Measurements from ENCODE around the gene EFCAB8.

Gene EFCAB8

DNA sequence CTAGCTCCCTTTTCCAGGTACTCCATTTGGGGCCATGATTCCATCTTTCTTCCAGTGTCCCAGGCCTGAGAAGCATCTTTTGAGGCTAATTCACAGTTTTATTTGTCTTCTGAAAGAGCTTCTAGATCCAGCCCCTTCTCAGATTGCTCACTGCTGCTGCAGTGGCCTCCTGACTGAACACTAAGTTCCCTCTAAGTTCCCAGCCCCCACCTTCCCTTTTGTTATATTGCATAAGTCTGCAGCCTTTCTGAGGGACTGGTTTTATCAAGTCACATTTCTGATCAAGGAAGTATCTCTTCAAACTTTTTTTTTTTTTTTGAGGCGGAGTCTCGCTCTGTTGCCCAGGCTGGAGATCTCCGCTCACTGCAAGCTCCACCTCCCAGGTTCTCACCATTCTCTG, 28.3 kb upstream of the EFCAB8 start:
- no peak for DNase-seq (ENCODE audit: low read depth in 1 of 2, low spot score in 1 of 2)
- TF ChIP-seq JUND (IDR thresholded peaks at IDR 0.05; ENCODE audit: low read depth): no peak
- in situ Hi-C loops (cut with HindIII; ENCODE audit: low pct_unique_long_range_greater_than_20kb, low sequenced_read_pairs): no loop called here

DNA sequence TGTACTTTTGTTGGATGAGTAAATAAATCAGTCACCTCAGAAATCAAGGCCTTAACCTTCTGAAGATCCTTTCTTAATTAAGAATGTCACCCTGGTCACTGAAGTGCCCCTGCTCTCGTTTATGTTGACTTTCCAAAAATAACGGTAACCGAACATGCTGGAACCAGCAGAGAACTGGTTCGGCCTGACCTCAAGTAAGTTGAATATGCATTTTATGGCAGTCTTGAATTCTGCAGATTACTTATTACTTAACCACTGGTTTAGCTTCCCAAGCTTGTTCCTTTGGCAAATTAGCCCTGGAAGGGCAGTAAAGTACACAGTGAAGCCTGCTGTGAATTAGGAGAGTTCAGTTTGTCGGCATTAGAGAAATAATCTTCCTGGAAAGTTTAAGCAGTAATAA, 26.7 kb upstream of the EFCAB8 start:
- TF ChIP-seq JUND (IDR thresholded peaks at IDR 0.05; ENCODE audit: low read depth): no peak
- in situ Hi-C loops (cut with HindIII; ENCODE audit: low pct_unique_long_range_greater_than_20kb, low sequenced_read_pairs): no loop called here
- peak in 1 of 2 experiments; percentile 55 for DNase-seq (ENCODE audit: low read depth in 1 of 2, low spot score in 1 of 2)

DNA sequence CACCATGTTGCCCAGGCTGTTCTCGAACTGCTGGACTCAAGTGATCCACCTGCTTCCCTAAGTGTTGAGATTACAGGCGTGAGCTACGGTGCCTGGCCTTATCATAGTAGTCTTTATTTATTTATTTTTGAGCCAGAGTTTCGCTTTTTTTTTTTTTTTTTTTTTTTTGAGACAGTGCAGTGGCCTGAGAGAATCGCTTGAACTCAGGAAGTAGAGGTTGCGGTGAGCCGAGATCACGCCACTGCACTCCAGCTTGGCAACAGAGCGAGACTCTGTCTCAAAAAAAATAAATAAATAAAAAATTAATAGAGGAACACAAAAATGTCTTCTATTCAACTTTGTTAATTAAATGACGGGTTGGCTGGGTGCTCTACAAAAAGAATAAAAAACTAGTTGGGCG, 26.1 kb upstream of the EFCAB8 start:
- TF ChIP-seq JUND (IDR thresholded peaks at IDR 0.05; ENCODE audit: low read depth): no peak
- in situ Hi-C loops (cut with HindIII; ENCODE audit: low pct_unique_long_range_greater_than_20kb, low sequenced_read_pairs): no loop called here
- DNase-seq (ENCODE audit: low read depth in 1 of 2, low spot score in 1 of 2): no peak

DNA sequence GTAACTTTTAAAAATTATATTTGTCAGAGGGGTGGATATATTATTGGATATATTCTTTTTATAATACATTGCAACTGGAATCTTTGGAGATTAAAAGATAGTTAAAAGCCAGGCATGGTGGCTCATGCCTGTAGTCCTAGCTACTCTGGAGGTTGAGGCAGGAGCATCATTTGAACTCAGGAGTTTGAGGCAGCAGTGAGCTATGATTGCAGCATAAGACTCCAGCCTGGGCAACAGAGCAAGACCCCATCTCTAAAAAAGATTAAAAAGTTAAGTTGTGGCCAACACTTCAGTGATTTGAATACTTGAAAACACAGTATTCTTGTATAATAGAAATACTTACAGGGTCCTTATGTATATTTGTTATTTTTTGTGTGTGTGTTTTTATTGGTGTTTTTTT, 23.8 kb upstream of the EFCAB8 start:
- no peak for TF ChIP-seq JUND (IDR thresholded peaks at IDR 0.05; ENCODE audit: low read depth)
- no peak for DNase-seq (ENCODE audit: low read depth in 1 of 2, low spot score in 1 of 2)
- in situ Hi-C loops (cut with HindIII; ENCODE audit: low pct_unique_long_range_greater_than_20kb, low sequenced_read_pairs): no loop called here

DNA sequence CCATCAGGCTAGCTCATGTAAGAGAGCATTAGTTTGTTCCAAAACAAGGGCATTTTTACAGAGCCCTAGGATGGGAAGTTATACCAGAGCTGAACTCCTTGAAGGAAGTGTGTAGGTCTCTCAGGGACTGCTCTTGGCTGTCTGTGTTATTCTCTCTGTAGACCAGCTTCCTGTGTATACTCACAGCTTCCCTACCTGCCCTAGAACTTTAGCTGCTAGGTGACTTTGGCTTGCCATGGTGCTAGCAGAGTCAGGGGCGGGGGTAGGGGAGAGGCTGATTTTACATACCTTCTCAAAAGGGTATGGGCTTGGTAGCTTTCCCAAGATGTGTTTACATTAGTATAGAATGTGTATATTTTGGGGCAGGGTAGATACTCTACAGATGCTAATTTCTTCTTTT, 21.6 kb upstream of the EFCAB8 start:
- no peak for DNase-seq (ENCODE audit: low read depth in 1 of 2, low spot score in 1 of 2)
- in situ Hi-C loops (cut with HindIII; ENCODE audit: low pct_unique_long_range_greater_than_20kb, low sequenced_read_pairs): no loop called here
- no peak for TF ChIP-seq JUND (IDR thresholded peaks at IDR 0.05; ENCODE audit: low read depth)

DNA sequence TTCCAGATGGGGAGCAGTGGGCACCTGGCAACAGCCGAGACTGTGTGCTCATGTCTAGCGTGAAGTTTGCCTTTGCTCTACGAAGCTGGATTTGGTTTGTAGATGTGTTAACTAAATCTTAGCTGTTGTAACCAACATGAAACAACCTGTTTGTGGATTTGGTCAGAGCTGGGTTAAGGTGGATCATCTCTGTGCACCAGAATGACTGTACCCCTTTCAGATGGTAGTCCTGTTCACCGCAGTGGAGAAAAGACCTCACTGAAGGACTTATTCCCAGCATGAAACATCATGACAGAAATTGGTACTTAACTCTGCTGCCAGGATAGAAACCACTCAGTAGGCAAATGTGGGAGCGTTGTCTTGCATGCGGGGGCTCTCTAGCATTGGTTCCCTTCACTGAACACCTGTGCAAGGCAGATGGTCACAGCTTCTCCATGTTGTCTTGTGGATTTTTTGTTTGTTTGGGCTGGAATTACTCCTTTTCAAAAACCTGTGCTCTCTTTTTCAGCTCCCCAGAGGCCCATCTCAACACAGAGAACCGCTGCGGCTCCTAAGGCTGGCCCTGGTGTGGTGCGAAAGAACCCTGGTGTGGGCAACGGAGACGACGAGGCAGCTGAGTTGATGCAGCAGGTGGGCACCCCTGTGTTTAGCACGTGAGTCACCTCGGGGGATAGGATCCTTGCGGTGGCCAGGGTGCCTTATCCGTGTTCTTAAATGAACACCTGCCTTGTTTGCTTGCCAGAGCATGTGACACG, 19.3 kb upstream of the EFCAB8 start:
- in situ Hi-C loops (cut with HindIII; ENCODE audit: low pct_unique_long_range_greater_than_20kb, low sequenced_read_pairs): no loop called here
- DNase-seq (ENCODE audit: low read depth in 1 of 2, low spot score in 1 of 2): no peak
- TF ChIP-seq JUND (IDR thresholded peaks at IDR 0.05; ENCODE audit: low read depth): no peak

DNA sequence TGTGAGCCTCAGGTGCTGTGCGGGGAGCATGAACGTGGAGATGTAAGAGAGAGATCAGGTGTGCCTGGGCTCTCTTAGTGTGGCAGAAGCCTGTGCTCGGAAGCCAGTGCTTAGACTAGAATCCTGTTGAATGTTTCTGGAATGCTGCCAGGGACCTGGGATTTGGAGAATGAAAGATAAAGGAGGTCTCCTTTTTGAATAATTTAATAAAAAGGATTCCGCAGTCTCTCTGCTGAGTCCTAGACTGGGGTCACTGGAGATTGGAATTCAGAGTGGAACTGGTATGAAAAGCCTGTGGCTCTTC, 18.8 kb upstream of the EFCAB8 start:
- no peak for TF ChIP-seq JUND (IDR thresholded peaks at IDR 0.05; ENCODE audit: low read depth)
- no peak for DNase-seq (ENCODE audit: low read depth in 1 of 2, low spot score in 1 of 2)
- in situ Hi-C loops (cut with HindIII; ENCODE audit: low pct_unique_long_range_greater_than_20kb, low sequenced_read_pairs): no loop called here

DNA sequence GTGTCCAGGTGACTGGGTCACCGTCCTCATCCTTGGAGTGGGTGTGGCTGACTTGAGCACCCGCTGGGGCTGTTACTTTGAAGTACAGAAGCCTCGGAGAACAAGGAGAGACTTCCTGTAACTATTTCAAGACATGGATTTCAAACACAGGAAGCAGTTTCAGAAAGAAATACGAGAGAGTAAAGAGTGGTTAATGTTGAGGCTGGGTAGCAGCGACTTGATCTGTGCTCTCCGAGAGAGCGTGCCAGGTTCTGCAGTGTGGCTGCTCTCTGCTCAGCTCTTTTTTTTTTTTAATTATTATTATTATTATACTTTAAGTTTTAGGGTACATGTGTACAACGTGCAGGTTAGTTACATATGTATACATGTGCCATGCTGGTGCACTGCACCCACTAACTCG, 17.5 kb upstream of the EFCAB8 start:
- TF ChIP-seq JUND (IDR thresholded peaks at IDR 0.05; ENCODE audit: low read depth): no peak
- in situ Hi-C loops (cut with HindIII; ENCODE audit: low pct_unique_long_range_greater_than_20kb, low sequenced_read_pairs): no loop called here
- no peak for DNase-seq (ENCODE audit: low read depth in 1 of 2, low spot score in 1 of 2)

DNA sequence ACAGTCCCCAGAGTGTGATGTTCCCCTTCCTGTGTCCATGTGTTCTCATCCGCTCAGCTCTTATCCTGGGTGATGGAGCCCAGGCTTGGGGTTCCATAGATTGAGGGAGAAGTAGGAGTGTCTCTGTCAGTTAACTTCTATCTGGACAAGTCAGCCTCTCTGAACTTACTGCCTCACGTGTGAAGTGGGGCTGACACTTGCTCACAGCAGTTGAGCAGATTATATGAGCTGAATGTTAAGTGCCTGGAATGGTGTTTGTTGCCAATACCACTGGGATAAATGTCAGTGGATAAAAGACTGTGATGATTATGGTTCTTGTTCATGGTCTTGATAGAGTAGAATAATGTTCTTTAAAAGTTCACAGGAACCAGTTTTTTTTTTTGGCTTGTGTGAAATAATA, 17.1 kb upstream of the EFCAB8 start:
- in situ Hi-C loops (cut with HindIII; ENCODE audit: low pct_unique_long_range_greater_than_20kb, low sequenced_read_pairs): no loop called here
- TF ChIP-seq JUND (IDR thresholded peaks at IDR 0.05; ENCODE audit: low read depth): no peak
- no peak for DNase-seq (ENCODE audit: low read depth in 1 of 2, low spot score in 1 of 2)

DNA sequence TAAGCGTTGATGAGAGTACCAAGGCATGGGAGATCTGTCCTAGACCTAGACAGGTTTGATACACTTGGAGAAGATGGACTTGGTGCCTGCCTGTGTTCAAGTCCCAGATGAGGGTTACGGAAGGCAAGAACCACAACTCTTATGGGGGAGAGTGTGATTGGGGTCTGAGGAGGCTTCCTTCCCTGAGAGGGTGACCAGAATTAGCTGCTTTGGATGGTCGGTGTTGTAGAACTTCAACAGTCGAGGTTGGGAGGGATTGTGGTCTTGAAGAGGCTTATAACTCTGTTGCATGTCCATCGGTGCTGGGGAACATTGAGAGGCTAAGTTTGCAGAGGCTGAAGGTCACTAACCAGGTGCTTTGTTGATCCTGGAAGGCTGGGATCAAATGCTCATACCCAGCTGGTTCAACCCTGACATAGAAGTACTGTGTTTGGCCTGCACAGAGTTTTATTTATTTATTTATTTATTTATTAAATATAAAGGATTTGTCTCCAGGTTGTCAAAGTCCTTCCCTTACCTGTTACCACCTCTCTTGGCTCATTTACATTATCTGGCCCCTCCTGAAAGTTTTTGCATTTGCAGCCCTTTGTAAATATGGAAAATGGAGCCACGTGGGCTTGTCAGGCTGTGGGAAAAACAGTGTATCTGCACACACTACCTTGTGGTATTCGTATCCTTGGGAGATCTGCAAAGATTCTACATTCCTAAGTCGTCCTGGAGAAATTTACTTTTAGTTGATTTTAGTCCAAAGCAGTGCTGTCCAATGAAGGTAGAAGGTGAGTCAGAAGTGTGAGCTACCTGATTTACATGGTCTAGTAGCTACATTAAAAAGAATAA, 15.8 kb upstream of the EFCAB8 start:
- in situ Hi-C loops (cut with HindIII; ENCODE audit: low pct_unique_long_range_greater_than_20kb, low sequenced_read_pairs): no loop called here
- no peak for TF ChIP-seq JUND (IDR thresholded peaks at IDR 0.05; ENCODE audit: low read depth)
- no peak for DNase-seq (ENCODE audit: low read depth in 1 of 2, low spot score in 1 of 2)

DNA sequence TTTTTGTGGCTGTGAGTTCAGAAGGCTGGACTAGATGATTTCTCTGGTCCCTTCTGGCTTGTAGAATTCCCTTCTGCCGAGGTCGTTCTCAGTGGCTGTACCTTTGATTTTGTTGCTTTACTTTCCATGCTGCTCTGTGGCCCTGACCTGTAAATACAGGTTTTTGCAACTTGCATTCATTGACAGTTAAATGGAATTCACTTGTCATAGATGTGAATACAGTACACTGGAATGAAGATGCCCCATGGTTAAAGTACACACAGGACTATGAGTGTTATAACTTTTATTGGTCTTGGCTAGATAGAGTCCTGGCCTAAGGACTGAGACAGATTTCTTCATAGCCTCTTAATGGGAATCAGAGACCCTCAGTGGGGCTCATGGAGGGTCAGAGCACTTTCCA, 12.9 kb upstream of the EFCAB8 start:
- TF ChIP-seq JUND (IDR thresholded peaks at IDR 0.05; ENCODE audit: low read depth): no peak
- DNase-seq (ENCODE audit: low read depth in 1 of 2, low spot score in 1 of 2): no peak
- in situ Hi-C loops (cut with HindIII; ENCODE audit: low pct_unique_long_range_greater_than_20kb, low sequenced_read_pairs): no loop called here

DNA sequence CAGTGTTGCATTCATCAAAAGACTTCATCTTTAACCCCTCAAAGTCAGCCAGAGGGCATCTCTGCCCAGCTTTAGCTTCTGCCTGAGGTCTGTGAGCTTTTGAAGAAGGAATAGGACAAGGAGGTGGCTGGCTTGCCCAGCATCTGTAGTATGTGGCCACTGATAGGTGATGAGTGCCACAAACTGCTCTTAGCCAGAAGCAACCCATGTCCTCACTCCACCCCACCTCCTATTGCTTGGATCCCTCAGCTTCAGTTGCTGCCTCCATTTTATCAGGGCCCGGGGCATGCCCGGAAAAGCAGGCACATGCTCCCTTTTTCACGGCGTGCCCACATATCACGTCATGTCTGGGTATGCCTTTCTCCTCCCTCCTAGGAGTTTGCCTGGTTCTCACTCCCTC, 11.9 kb upstream of the EFCAB8 start:
- TF ChIP-seq JUND (IDR thresholded peaks at IDR 0.05; ENCODE audit: low read depth): no peak
- in situ Hi-C loops (cut with HindIII; ENCODE audit: low pct_unique_long_range_greater_than_20kb, low sequenced_read_pairs): no loop called here
- no peak for DNase-seq (ENCODE audit: low read depth in 1 of 2, low spot score in 1 of 2)

DNA sequence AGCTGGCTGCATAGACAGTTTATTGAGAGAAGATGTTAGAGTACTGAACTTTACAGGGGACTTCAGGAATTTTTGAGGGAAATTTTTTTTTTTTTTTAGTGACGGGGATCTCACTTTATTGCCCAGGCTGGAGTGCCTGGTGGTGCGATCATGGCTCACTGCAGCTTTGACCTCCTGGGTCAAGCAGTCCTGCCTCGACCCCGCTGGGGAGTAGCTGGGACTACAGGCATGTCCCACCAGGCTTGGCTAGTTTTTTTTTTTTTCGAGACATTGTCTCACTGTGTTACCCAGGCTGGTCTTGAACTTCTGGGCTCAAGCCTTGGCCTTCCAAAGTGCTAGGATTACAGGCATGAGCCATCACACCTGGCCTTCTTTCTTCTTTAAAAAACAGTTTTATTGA, 10.8 kb upstream of the EFCAB8 start:
- in situ Hi-C loops (cut with HindIII; ENCODE audit: low pct_unique_long_range_greater_than_20kb, low sequenced_read_pairs): no loop called here
- no peak for DNase-seq (ENCODE audit: low read depth in 1 of 2, low spot score in 1 of 2)
- TF ChIP-seq JUND (IDR thresholded peaks at IDR 0.05; ENCODE audit: low read depth): no peak
